GM23338 (cell line): ENCODE data around the gene SNX2. TPM values are rescaled to one million over a fixed set of nuclear protein-coding genes. Genes with fewer than 3 reads are reported as not detected.

Source experiments
- ATAC-seq: fragments of 200-7000 bp; cut with Tn5 transposase; 3 replicates; pipeline ENCODE4 v1.9.1; 2020
- DNase-seq: peaks from one replicate; pipeline ENCODE4 v3.0.0-alpha.2; 2015; ENCODE audit warnings: low spot score
- H2AFZ ChIP-seq: fragments of 200-600 bp; sonication (generic); 2 replicates; pipeline ENCODE4 v1.8.0; 2016; ENCODE audit warnings: antibody characterized with exemption, mild to moderate bottlenecking, moderate library complexity
- H3F3A ChIP-seq: fragments of 200-600 bp; sonication (generic); replicated peaks from 2 replicates; pipeline ENCODE4 v1.8.0; 2017; ENCODE audit warnings: antibody characterized with exemption, mixed run types, low read depth
- H3K27ac ChIP-seq: fragments of 200-600 bp; sonication (generic); 2 replicates; pipeline ENCODE4 v1.6.1; 2016; ENCODE audit warnings: low read depth
- H3K27me3 ChIP-seq: fragments of 200-600 bp; sonication (generic); 2 replicates; pipeline ENCODE4 v1.8.0; 2016; ENCODE audit warnings: mild to moderate bottlenecking, mixed run types, moderate library complexity; ENCODE audit not compliant: insufficient read depth
- H3K36me3 ChIP-seq: fragments of 200-600 bp; sonication (generic); 2 replicates; pipeline ENCODE4 v1.8.0; 2016; ENCODE audit warnings: mild to moderate bottlenecking; ENCODE audit not compliant: insufficient read depth
- H3K4me1 ChIP-seq: fragments of 200-600 bp; sonication (generic); 2 replicates; pipeline ENCODE4 v1.8.0; 2016; ENCODE audit warnings: mild to moderate bottlenecking, moderate library complexity; ENCODE audit not compliant: insufficient read depth
- H3K4me2 ChIP-seq: fragments of 200-600 bp; sonication (generic); 2 replicates; pipeline ENCODE4 v1.7.1; 2017; ENCODE audit warnings: mixed run types
- H3K4me3 ChIP-seq: fragments of 200-600 bp; sonication (generic); 2 replicates; pipeline ENCODE4 v1.6.1; 2016; ENCODE audit warnings: mixed run types
- H3K79me2 ChIP-seq: fragments of 200-600 bp; sonication (generic); replicated peaks from 2 replicates; pipeline ENCODE4 v1.8.0; 2017; ENCODE audit warnings: mild to moderate bottlenecking; ENCODE audit not compliant: insufficient read depth
- H3K9me2 ChIP-seq: fragments of 200-600 bp; sonication (generic); 2 replicates; pipeline ENCODE4 v1.8.0; 2017; ENCODE audit not compliant: insufficient read depth
- H4K20me1 ChIP-seq: fragments of 200-600 bp; sonication (generic); replicated peaks from 2 replicates; pipeline ENCODE4 v1.8.0; 2017; ENCODE audit warnings: mild to moderate bottlenecking; ENCODE audit not compliant: insufficient read depth
- H3K27ac Mint-ChIP-seq: 2 replicates; pipeline ENCODE4 v1.8.0; 2020; ENCODE audit warnings: inconsistent platforms, mild to moderate bottlenecking, moderate library complexity, mixed read lengths
- H3K27me3 Mint-ChIP-seq: 3 replicates; pipeline ENCODE4 v1.8.0; 2022; ENCODE audit warnings: low read depth, mild to moderate bottlenecking, moderate library complexity, mixed read lengths, inconsistent platforms; ENCODE audit not compliant: insufficient read depth, poor library complexity
- H3K36me3 Mint-ChIP-seq: 3 replicates; pipeline ENCODE4 v1.8.0; 2021; ENCODE audit warnings: low read depth, mild to moderate bottlenecking, inconsistent platforms, moderate library complexity, mixed read lengths
- H3K4me1 Mint-ChIP-seq: 3 replicates; pipeline ENCODE4 v1.8.0; 2020; ENCODE audit warnings: mild to moderate bottlenecking, inconsistent platforms, mixed read lengths
- H3K4me3 Mint-ChIP-seq: 3 replicates; pipeline ENCODE4 v1.8.0; 2021; ENCODE audit warnings: moderate library complexity, mild to moderate bottlenecking, inconsistent platforms, mixed read lengths
- H3K9me3 Mint-ChIP-seq: 3 replicates; pipeline ENCODE4 v1.8.0; 2020; ENCODE audit warnings: moderate library complexity, mild to moderate bottlenecking, inconsistent platforms, mixed read lengths
- CREB1 ChIP-seq: fragments of 250-450 bp; sonication (Bioruptor Pico); IDR thresholded peaks from 2 replicates; pipeline ENCODE4 v1.5.0; 2020; ENCODE audit warnings: low read depth, mild to moderate bottlenecking, moderate library complexity
- ETS1 ChIP-seq: IDR thresholded peaks from 2 replicates; pipeline ENCODE4 v1.6.1; 2016; ENCODE audit warnings: antibody characterized with exemption
- EZH2 ChIP-seq: fragments of 200-600 bp; sonication (generic); IDR thresholded peaks from one replicate; pipeline ENCODE4 v1.8.0; 2017; ENCODE audit warnings: antibody characterized with exemption, mild to moderate bottlenecking, low read depth; ENCODE audit not compliant: unreplicated experiment
- EZH2phosphoT487 ChIP-seq: fragments of 200-600 bp; sonication (generic); IDR thresholded peaks from one replicate; pipeline ENCODE4 v1.8.1; 2018; ENCODE audit warnings: antibody characterized with exemption; ENCODE audit not compliant: unreplicated experiment
- JUNB ChIP-seq: IDR thresholded peaks from one replicate; pipeline ENCODE4 v1.6.1; 2016; ENCODE audit warnings: antibody characterized with exemption; ENCODE audit not compliant: unreplicated experiment
- NANOG ChIP-seq: IDR thresholded peaks from 2 replicates; pipeline ENCODE4 v1.6.1; 2016; ENCODE audit warnings: antibody characterized with exemption, borderline replicate concordance
- POLR2AphosphoS5 ChIP-seq: IDR thresholded peaks from 2 replicates; pipeline ENCODE4 v1.6.1; 2016; ENCODE audit warnings: antibody characterized with exemption, low read depth
- STAT1 ChIP-seq: IDR thresholded peaks from one replicate; pipeline ENCODE4 v1.6.1; 2016; ENCODE audit warnings: antibody characterized with exemption; ENCODE audit not compliant: unreplicated experiment
- ZNF331 ChIP-seq: fragments of 250-450 bp; sonication (Bioruptor Pico); IDR thresholded peaks from 2 replicates; pipeline ENCODE4 v1.5.0; 2020; ENCODE audit warnings: low read depth, mild to moderate bottlenecking, moderate library complexity
- ZNF462 ChIP-seq: fragments of 250-450 bp; sonication (Bioruptor Pico); IDR thresholded peaks from 2 replicates; pipeline ENCODE4 v1.5.0; 2020; ENCODE audit warnings: mild to moderate bottlenecking, moderate library complexity
- polyA plus RNA-seq: library from polyadenylated mRNA; unstranded; fragments of >200 nt; fragmentation: Nextera tagmentation; extraction: Ambion mirVana; gene quantifications from 2 replicates; pipeline ENCODE4 v1.2.1, GENCODE V29; 2016
- total RNA-seq: library from RNA; depleted of rRNA; stranded (reverse); fragments of >200 nt; shearing (Covaris generic); gene quantifications from 2 replicates; pipeline ENCODE4 v1.2.3, GENCODE V29; 2014
- TF ChIP-seq, protein P1 (sequence below): IDR thresholded peaks from one replicate; pipeline ENCODE4 v1.6.1; 2018; ENCODE audit warnings: antibody characterized with exemption; ENCODE audit not compliant: unreplicated experiment
- TF ChIP-seq, protein P2 (sequence below), 2 experiments: fragments of 200-600 bp in 1 of 2; sonication (generic) in 1 of 2; conservative IDR thresholded peaks; 2 replicates each; pipeline versions ENCODE4 v1.5.1 to v1.6.1; 2016 to 2017; ENCODE audit warnings: antibody characterized with exemption in 2 of 2, low read depth in 2 of 2, mild to moderate bottlenecking in 2 of 2, moderate library complexity in 1 of 2

The SNX2 gene
- total and polyA plus RNA-seq, 2 experiments from 2014 or later = 50.8 to 67.8 TPM

DNA sequence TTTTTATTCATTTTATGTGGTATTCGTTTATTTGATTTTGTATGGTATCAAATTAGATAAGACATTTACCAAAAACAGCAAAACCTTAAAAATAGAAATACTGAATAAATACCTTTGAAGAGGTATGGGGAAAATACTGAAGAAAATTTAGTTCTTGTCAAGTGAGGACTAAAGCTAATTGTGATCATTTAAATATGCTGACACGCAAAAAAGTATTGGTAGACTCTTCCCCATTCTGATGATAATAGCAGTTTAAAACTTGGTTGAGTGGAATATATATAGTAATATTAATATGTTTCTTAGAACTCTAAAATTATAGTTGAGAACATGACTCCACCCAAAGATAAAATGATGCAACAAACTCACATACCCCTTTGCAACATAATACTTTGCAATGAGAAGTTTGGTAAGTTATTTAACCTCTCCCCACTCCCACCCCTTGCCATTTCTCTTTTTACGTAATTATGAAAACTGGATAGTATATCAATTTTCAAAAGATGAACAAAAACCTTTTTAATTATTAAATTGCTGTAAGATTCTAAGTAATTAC, 40.4 kb downstream of the SNX2 start:
- peaks cover 6% of the 10 kb centered on the region; the same call in 1 of the 2 replicates for H4K20me1 ChIP-seq
- H3K36me3 ChIP-seq = no peaks in the 10 kb centered on the region
- H3K4me2 ChIP-seq = no peak overlapping the region
- Mint-ChIP-seq H3K27ac (no peak overlapping the region), H3K4me1 (peaks cover 13% of the 10 kb centered on the region; the same call in 2 of the 3 replicates), H3K36me3 (no peaks in the 10 kb centered on the region), H3K4me3 (no peak overlapping the region), H3K9me3 (no peaks in the 10 kb centered on the region), H3K27me3 (no peaks in the 10 kb centered on the region)
- H3K79me2 ChIP-seq = no peaks in the 10 kb centered on the region
- no peak for DNase-seq
- no peaks in the 10 kb centered on the region for H3F3A ChIP-seq
- no peaks in the 10 kb centered on the region for H3K27me3 ChIP-seq
- no peak for TF ChIP-seq NANOG
- no peak for TF ChIP-seq ETS1
- TF ChIP-seq ZNF331 (CRISPR knock-in tag) = no peak
- TF ChIP-seq POLR2AphosphoS5 = no peak
- TF ChIP-seq, protein P1, sequence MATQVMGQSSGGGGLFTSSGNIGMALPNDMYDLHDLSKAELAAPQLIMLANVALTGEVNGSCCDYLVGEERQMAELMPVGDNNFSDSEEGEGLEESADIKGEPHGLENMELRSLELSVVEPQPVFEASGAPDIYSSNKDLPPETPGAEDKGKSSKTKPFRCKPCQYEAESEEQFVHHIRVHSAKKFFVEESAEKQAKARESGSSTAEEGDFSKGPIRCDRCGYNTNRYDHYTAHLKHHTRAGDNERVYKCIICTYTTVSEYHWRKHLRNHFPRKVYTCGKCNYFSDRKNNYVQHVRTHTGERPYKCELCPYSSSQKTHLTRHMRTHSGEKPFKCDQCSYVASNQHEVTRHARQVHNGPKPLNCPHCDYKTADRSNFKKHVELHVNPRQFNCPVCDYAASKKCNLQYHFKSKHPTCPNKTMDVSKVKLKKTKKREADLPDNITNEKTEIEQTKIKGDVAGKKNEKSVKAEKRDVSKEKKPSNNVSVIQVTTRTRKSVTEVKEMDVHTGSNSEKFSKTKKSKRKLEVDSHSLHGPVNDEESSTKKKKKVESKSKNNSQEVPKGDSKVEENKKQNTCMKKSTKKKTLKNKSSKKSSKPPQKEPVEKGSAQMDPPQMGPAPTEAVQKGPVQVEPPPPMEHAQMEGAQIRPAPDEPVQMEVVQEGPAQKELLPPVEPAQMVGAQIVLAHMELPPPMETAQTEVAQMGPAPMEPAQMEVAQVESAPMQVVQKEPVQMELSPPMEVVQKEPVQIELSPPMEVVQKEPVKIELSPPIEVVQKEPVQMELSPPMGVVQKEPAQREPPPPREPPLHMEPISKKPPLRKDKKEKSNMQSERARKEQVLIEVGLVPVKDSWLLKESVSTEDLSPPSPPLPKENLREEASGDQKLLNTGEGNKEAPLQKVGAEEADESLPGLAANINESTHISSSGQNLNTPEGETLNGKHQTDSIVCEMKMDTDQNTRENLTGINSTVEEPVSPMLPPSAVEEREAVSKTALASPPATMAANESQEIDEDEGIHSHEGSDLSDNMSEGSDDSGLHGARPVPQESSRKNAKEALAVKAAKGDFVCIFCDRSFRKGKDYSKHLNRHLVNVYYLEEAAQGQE = no peak
- TF ChIP-seq, protein P2, sequence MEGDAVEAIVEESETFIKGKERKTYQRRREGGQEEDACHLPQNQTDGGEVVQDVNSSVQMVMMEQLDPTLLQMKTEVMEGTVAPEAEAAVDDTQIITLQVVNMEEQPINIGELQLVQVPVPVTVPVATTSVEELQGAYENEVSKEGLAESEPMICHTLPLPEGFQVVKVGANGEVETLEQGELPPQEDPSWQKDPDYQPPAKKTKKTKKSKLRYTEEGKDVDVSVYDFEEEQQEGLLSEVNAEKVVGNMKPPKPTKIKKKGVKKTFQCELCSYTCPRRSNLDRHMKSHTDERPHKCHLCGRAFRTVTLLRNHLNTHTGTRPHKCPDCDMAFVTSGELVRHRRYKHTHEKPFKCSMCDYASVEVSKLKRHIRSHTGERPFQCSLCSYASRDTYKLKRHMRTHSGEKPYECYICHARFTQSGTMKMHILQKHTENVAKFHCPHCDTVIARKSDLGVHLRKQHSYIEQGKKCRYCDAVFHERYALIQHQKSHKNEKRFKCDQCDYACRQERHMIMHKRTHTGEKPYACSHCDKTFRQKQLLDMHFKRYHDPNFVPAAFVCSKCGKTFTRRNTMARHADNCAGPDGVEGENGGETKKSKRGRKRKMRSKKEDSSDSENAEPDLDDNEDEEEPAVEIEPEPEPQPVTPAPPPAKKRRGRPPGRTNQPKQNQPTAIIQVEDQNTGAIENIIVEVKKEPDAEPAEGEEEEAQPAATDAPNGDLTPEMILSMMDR (conservative IDR thresholded peaks at IDR 0.05; ENCODE audit: low read depth in 2 of 2) = no peak
- no peak for TF ChIP-seq ZNF462 (CRISPR knock-in tag)
- no peak for TF ChIP-seq CREB1 (CRISPR knock-in tag)
- TF ChIP-seq JUNB = no peak
- no peak for TF ChIP-seq EZH2
- TF ChIP-seq STAT1 = no peak
- TF ChIP-seq EZH2phosphoT487 = no peak
- no peak overlapping the region for H3K27ac ChIP-seq
- no peak overlapping the region for H3K4me3 ChIP-seq
- H2AFZ ChIP-seq = no peak overlapping the region
- no peak for ATAC-seq
- peaks cover 12% of the 10 kb centered on the region for H3K4me1 ChIP-seq
- H3K9me2 ChIP-seq = no peaks in the 10 kb centered on the region
